ENCODE data around the gene KRTAP2-4.

DNA sequence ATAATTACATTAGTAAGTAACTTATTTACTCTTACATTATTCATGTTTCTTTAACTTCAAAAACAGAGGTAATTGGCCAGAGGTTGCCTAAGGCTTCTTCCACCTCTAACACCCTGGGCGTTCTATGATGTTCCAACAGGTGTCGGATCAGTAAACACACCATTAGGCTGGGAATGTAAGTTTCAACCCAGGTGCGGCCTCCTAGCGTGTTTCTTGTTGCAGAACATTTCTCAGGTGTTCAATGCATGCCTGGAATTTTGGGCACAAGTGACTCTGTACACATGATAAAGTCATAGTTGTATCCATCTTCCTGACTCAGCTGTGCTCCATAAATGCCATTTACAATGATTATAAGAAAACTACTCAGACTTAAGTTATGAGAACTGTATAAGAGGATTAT, 11.7 kb downstream of the KRTAP2-4 start:
- TF ChIP-seq, protein P1, sequence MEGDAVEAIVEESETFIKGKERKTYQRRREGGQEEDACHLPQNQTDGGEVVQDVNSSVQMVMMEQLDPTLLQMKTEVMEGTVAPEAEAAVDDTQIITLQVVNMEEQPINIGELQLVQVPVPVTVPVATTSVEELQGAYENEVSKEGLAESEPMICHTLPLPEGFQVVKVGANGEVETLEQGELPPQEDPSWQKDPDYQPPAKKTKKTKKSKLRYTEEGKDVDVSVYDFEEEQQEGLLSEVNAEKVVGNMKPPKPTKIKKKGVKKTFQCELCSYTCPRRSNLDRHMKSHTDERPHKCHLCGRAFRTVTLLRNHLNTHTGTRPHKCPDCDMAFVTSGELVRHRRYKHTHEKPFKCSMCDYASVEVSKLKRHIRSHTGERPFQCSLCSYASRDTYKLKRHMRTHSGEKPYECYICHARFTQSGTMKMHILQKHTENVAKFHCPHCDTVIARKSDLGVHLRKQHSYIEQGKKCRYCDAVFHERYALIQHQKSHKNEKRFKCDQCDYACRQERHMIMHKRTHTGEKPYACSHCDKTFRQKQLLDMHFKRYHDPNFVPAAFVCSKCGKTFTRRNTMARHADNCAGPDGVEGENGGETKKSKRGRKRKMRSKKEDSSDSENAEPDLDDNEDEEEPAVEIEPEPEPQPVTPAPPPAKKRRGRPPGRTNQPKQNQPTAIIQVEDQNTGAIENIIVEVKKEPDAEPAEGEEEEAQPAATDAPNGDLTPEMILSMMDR (IDR thresholded peaks at IDR 0.05), result no peak
- no peak for TF ChIP-seq POLR2A (IDR thresholded peaks at IDR 0.05)

Measured in sigmoid colon (tissue), 3 donors.